ENCODE data around the gene TNFSF8.

TNFSF8 gene

GRCh38 chr9:114924327-114924726, 6.1 kb downstream of the TNFSF8 start:
- TF ChIP-seq CTCF (IDR thresholded peaks at IDR 0.05) = no peak

- no peak for TF ChIP-seq CTCF (IDR thresholded peaks at IDR 0.05)
Observed at GRCh38 chr9:114923918-114924317, 6.5 kb downstream of the TNFSF8 start.

GRCh38 chr9:114921171-114921570, 9.2 kb downstream of the TNFSF8 start:
- TF ChIP-seq CTCF (IDR thresholded peaks at IDR 0.05) = no peak

- no peak for TF ChIP-seq CTCF (IDR thresholded peaks at IDR 0.05)
Observed at GRCh38 chr9:114919611-114920010, 10.8 kb downstream of the TNFSF8 start.

GRCh38 chr9:114916481-114916880, 13.9 kb downstream of the TNFSF8 start:
- TF ChIP-seq CTCF (IDR thresholded peaks at IDR 0.05) = no peak

GRCh38 chr9:114914139-114914538, 16.3 kb downstream of the TNFSF8 start:
- TF ChIP-seq CTCF (IDR thresholded peaks at IDR 0.05) = no peak

GRCh38 chr9:114913656-114914055, 16.7 kb downstream of the TNFSF8 start:
- no peak for TF ChIP-seq CTCF (IDR thresholded peaks at IDR 0.05)

GRCh38 chr9:114913217-114913616, 17.2 kb downstream of the TNFSF8 start:
- TF ChIP-seq CTCF (IDR thresholded peaks at IDR 0.05) = no peak
